GM12878 (cell line): ENCODE measurements around the gene METTL16. TPM values are rescaled to one million over a fixed set of nuclear protein-coding genes. Genes with fewer than 3 reads are reported as not detected.

Source experiments
- ATAC-seq: fragments of 200-7000 bp; cut with Tn5 transposase; 3 replicates; pipeline ENCODE4 v1.9.1; 2020; ENCODE audit warnings: mild to moderate bottlenecking, moderate library complexity
- BruUV-seq: library from RNA; stranded (reverse); fragments of 400-500 nt; replicated peaks from 2 replicates; lab custom pipeline; 2021; lab: Mats Ljungman, UMichigan
- CTCF ChIA-PET: fragments of 300-600 bp; sonication (Branson Sonifier 250); formaldehyde crosslinking; extraction: SDS; loops from one replicate; lab custom pipeline; 2021; ENCODE audit warnings: inconsistent platforms; lab: Yijun Ruan, JAX
- POLR2A ChIA-PET: fragments of 350-600 bp; formaldehyde crosslinking; extraction: SDS; loops from one replicate; lab custom pipeline; 2021; ENCODE audit warnings: inconsistent platforms; lab: Charles Lee
- RAD21 ChIA-PET: fragments of 300-600 bp; sonication (Branson Sonifier 250); formaldehyde crosslinking; loops from one replicate; lab custom pipeline; 2023; ENCODE audit warnings: antibody characterized with exemption; ENCODE audit not compliant: unreplicated experiment; lab: Charles Lee
- SMC1A ChIA-PET: fragments of 300-600 bp; sonication (Branson Sonifier 250); formaldehyde crosslinking; loops from one replicate; lab custom pipeline; 2023; ENCODE audit not compliant: unreplicated experiment, uncharacterized antibody; lab: Charles Lee
- DNase-seq: peaks from one replicate; pipeline ENCODE4 v3.0.0-alpha.2; 2011; ENCODE audit warnings: low read depth, low spot score
- FAIRE-seq: peaks from 3 replicates; lab custom pipeline; 2011; peaks lifted over from hg19 to GRCh38; lab: Jason Lieb, UNC
- H2AFZ ChIP-seq: 2 replicates; pipeline ENCODE4 v1.6.0; 2011; ENCODE audit warnings: low read depth, low read length, control low read depth; ENCODE audit not compliant: control insufficient read depth
- H3K27ac ChIP-seq: 2 replicates; pipeline ENCODE4 v1.5.1; 2011; ENCODE audit warnings: control low read depth; ENCODE audit not compliant: control insufficient read depth, insufficient read depth
- H3K27me3 ChIP-seq, 2 experiments: replicated peaks in 1 of 2; 2 replicates each; pipeline versions ENCODE4 v1.6.0 to v1.6.1; 2011; ENCODE audit warnings: low read length in 1 of 2; ENCODE audit not compliant: control insufficient read depth in 2 of 2, insufficient read depth in 2 of 2
- H3K36me3 ChIP-seq, 2 experiments: 2 replicates each; pipeline ENCODE4 v1.5.1; 2011; ENCODE audit warnings: low read length in 1 of 2; ENCODE audit not compliant: control insufficient read depth in 2 of 2, insufficient read depth in 2 of 2
- H3K4me1 ChIP-seq: 2 replicates; pipeline ENCODE4 v1.6.1; 2011; ENCODE audit warnings: mild to moderate bottlenecking, low read length, moderate library complexity, mixed read lengths; ENCODE audit not compliant: control insufficient read depth, insufficient read depth
- H3K4me2 ChIP-seq: 2 replicates; pipeline ENCODE4 v1.6.0; 2011; ENCODE audit warnings: control low read depth; ENCODE audit not compliant: control insufficient read depth, insufficient read depth
- H3K4me3 ChIP-seq: fragments of 200-600 bp; sonication (generic); 2 replicates; pipeline ENCODE4 v1.5.1; 2016
- H3K79me2 ChIP-seq: 2 replicates; pipeline ENCODE4 v1.6.0; 2011; ENCODE audit warnings: low read length; ENCODE audit not compliant: control insufficient read depth, insufficient read depth
- H3K9ac ChIP-seq: 2 replicates; pipeline ENCODE4 v1.8.0; 2011; ENCODE audit warnings: low read length, control low read depth, mixed read lengths; ENCODE audit not compliant: control insufficient read depth, insufficient read depth
- H3K9me3 ChIP-seq: replicated peaks from 3 replicates; pipeline ENCODE4 v1.5.1; 2011; ENCODE audit warnings: mild to moderate bottlenecking, low read length; ENCODE audit not compliant: control insufficient read depth, insufficient read depth
- H4K20me1 ChIP-seq: 2 replicates; pipeline ENCODE4 v1.6.0; 2011; ENCODE audit not compliant: control insufficient read depth, insufficient read depth
- CEBPZ ChIP-seq: fragments of 150-350 bp; IDR thresholded peaks from 2 replicates; pipeline ENCODE4 v1.6.1; 2016; ENCODE audit warnings: low read depth, low read length
- CUX1 ChIP-seq: IDR thresholded peaks from 2 replicates; pipeline ENCODE4 v1.6.1; 2012; ENCODE audit warnings: improper control_type of control experiment, low read depth, low read length; ENCODE audit not compliant: insufficient replicate concordance
- ETV6 ChIP-seq, 2 experiments: fragments of 450-650 bp in 1 of 2; IDR thresholded peaks in 1 of 2; conservative IDR thresholded peaks in 1 of 2; 2 replicates each; pipeline ENCODE4 v1.6.1; 2014; ENCODE audit warnings: antibody characterized with exemption in 1 of 2, borderline replicate concordance in 1 of 2, low read depth in 1 of 2, mild to moderate bottlenecking in 1 of 2, moderate library complexity in 1 of 2
- IRF4 ChIP-seq: IDR thresholded peaks from 2 replicates; pipeline ENCODE4 v1.6.1; 2011; ENCODE audit warnings: low read depth, low read length
- MYC ChIP-seq: IDR thresholded peaks from 2 replicates; pipeline ENCODE4 v1.6.1; 2011; ENCODE audit warnings: mild to moderate bottlenecking, low read length, moderate library complexity, inconsistent platforms; ENCODE audit not compliant: insufficient read depth, insufficient replicate concordance, insufficient read length, severe bottlenecking
- NFYA ChIP-seq: IDR thresholded peaks from 2 replicates; pipeline ENCODE4 v1.6.1; 2011; ENCODE audit warnings: low read depth, mild to moderate bottlenecking, low read length, improper control_type of control experiment, borderline replicate concordance
- RELB ChIP-seq: fragments of 450-650 bp; IDR thresholded peaks from 2 replicates; pipeline ENCODE4 v1.6.1; 2017; ENCODE audit warnings: low read depth, mild to moderate bottlenecking, moderate library complexity
- RUNX3 ChIP-seq: IDR thresholded peaks from 2 replicates; pipeline ENCODE4 v1.6.1; 2012; ENCODE audit warnings: low read length, inconsistent platforms
- SMC3 ChIP-seq: IDR thresholded peaks from 2 replicates; pipeline ENCODE4 v1.6.1; 2011; ENCODE audit warnings: low read length, improper control_type of control experiment, borderline replicate concordance
- TCF12 ChIP-seq: IDR thresholded peaks from 2 replicates; pipeline ENCODE4 v1.6.1; 2011; ENCODE audit warnings: low read depth, mild to moderate bottlenecking, low read length
- ZBED1 ChIP-seq: IDR thresholded peaks from 2 replicates; pipeline ENCODE4 v1.6.1; 2016; ENCODE audit warnings: borderline replicate concordance
- WGBS: methylation state at CpG from one replicate; pipeline ENCODE4 v1.1.6; 2016; ENCODE audit warnings: low lambda C conversion rate; ENCODE audit not compliant: insufficient replicate concordance, insufficient coverage; ENCODE audit errors: missing lambda C conversion rate; 5-methylcytosine and 5-hydroxymethylcytosine counted together
- in situ Hi-C: fragments of 300-500 bp; cut with MboI; formaldehyde crosslinking; loops from 9 replicates; pipeline ENCODE4 v1.14.3; 2018; ENCODE audit warnings: mixed read lengths
- intact Hi-C: fragments of 100-400 bp; cut with micrococcal nuclease; formaldehyde crosslinking; loops from one replicate; pipeline ENCODE4 v1.14.2; 2022; ENCODE audit not compliant: unreplicated experiment
- polyA plus RNA-seq, 11 experiments: library from polyadenylated mRNA; depleted of rRNA in 4 of 11; unstranded in 6 of 11; stranded (reverse) in 5 of 11; fragments of >200 nt; fragmentation: Nextera tagmentation in 4 of 11; fragmentation: Illumina TruSeq in 1 of 11; extraction: Ambion mirVana in 4 of 11; extraction: Trizol in 1 of 11; gene quantifications; 1 replicate in 1 of 11; 2 replicates in 10 of 11; pipeline versions ENCODE4 v1.2.1 to v1.2.3, GENCODE V29; 2011 to 2016; ENCODE audit warnings: inconsistent platforms in 2 of 11, missing spikeins in 2 of 11, low read depth in 1 of 11
- total RNA-seq, 4 experiments: library from RNA; depleted of rRNA in 3 of 4; stranded (reverse); fragments of >200 nt in 3 of 4; fragmentation: Illumina TruSeq in 1 of 4; extraction: Trizol in 1 of 4; gene quantifications; 2 replicates each; pipeline versions ENCODE4 v1.2.1 to v1.2.3, GENCODE V29; 2013 to 2021

Gene METTL16
- total and polyA plus RNA-seq, 10 of the 15 experiments (the other 5 are each of a cell fraction or from before 2014, with no cell fraction given) = 15.6 to 34.3 (median 23.7) TPM

- ChIA-PET RAD21 (interaction anchor here (3.6 to 3.8 kb wide), 3 partner anchors 8 to 22 kb away, joined by 24 to 50 read pairs (median 28); no protein-coding TSS in a partner anchor), POLR2A (interaction anchor here (2.6 to 3.3 kb wide), 2 partner anchors 8 to 11 kb away, joined by 10 to 16 read pairs; no protein-coding TSS in a partner anchor), SMC1A (interaction anchor here (3.0 kb wide), 1 partner anchor 9 kb away, joined by 20 read pairs; no protein-coding TSS in a partner anchor), CTCF (interaction anchor here (4.7 kb wide), 1 partner anchor 11 kb away, joined by 73 read pairs; no protein-coding TSS in a partner anchor)
- peak overlapping the region; percentile 68 for H3K4me2 ChIP-seq
- in situ Hi-C loops = no loop called here
- peaks cover 14% of the 10 kb centered on the region for H3K79me2 ChIP-seq
- H3K4me1 ChIP-seq = peaks cover 32% of the 10 kb centered on the region
- H3K4me3 ChIP-seq = peak overlapping the region; percentile 14; the same call in 1 of the 2 replicates
- H2AFZ ChIP-seq = peak overlapping the region; percentile 63; the same call in 1 of the 2 replicates
- 26% methylated on average over 27 of the region's 53 CpGs for WGBS
- peaks cover 0 to 4% of the 10 kb centered on the region in 2 experiments; a peak in 1 of 4 replicates for H3K36me3 ChIP-seq
- BruUV-seq = no TSS peak
- H3K27ac ChIP-seq = no peak overlapping the region
- H3K27me3 ChIP-seq = no peaks in the 10 kb centered on the region
- no peak for DNase-seq
- no peak for FAIRE-seq
- no peaks in the 10 kb centered on the region for H4K20me1 ChIP-seq
- ATAC-seq = no peak
- peak overlapping the region; percentile 26; the same call in 1 of the 2 replicates for H3K9ac ChIP-seq
- intact Hi-C loops = loop anchor here (2.0 kb wide), 1 partner anchor 317 kb away; the partner anchor contains the start of gene CLUH
- no peaks in the 10 kb centered on the region for H3K9me3 ChIP-seq
- TF ChIP-seq CEBPZ (no peak), IRF4 (no peak), RUNX3 (no peak), RELB (no peak), MYC (no peak), SMC3 (no peak), TCF12 (no peak), CUX1 (no peak), NFYA (no peak), ETV6 (conservative IDR thresholded peaks at IDR 0.05 in 1 of 2, IDR thresholded peaks at IDR 0.05 in 1 of 2; ENCODE audit: borderline replicate concordance in 1 of 2, low read depth in 1 of 2) (no peak), ZBED1 (no peak)
Observed at GRCh38 chr17:2393954-2394749, 117.5 kb downstream of the METTL16 start.
